ENCODE data around the gene MUC12. TPM values are rescaled to one million over a fixed set of nuclear protein-coding genes. Genes with fewer than 3 reads are reported as not detected.

Gene MUC12
- total RNA-seq, 2 donors from 2014 or later = 1.6 TPM; not detected in 1

DNA sequence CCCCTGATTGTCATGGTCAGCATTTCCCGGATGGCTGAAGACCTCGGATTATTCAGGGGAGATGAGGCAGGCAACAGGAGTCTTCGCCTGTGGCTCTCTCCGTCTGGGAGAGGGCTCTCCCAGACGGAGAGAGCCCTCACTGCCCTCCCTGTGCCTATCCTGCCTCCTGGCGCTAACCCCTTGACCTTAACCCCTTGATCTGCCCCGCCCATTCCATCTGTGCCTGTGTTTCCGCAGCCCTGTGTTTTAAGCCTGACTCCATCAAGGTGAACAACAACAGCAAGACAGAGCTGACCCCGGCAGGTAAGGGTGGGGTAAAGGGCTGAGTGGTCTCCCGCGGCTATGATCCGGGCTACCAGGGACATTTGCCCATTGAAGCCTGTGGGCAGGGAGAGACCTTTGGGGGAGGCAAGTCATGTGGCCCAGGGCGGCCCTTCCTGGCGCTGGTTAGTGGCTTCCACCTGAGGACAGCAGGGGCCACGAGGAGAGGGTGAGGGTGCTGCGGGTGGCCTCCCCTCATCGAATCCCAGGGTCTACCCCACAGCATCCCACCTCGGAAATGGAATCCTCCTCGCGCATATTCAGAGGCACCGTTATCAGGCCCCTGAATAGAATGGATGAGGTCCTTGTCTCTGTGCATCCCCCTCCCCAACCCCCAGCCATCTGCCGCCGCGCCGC is 4.2 kb upstream of the MUC12 start:
- Mint-ChIP-seq H3K4me1 (ENCODE audit: low read depth) (peaks cover 19% of the 10 kb centered on the region), H3K9me3 (no peaks in the 10 kb centered on the region), H3K36me3 (ENCODE audit: insufficient read depth in 2 of 2) (no peaks in the 10 kb centered on the region), H3K27ac (no peak overlapping the region), H3K27me3 (ENCODE audit: low read depth) (peaks cover 60% of the 10 kb centered on the region), H3K4me3 (peak overlapping the region; percentile 69 to 72)
- DNase-seq = no peak
- ATAC-seq (replicated peaks in 1 of 2) = no peak

DNA sequence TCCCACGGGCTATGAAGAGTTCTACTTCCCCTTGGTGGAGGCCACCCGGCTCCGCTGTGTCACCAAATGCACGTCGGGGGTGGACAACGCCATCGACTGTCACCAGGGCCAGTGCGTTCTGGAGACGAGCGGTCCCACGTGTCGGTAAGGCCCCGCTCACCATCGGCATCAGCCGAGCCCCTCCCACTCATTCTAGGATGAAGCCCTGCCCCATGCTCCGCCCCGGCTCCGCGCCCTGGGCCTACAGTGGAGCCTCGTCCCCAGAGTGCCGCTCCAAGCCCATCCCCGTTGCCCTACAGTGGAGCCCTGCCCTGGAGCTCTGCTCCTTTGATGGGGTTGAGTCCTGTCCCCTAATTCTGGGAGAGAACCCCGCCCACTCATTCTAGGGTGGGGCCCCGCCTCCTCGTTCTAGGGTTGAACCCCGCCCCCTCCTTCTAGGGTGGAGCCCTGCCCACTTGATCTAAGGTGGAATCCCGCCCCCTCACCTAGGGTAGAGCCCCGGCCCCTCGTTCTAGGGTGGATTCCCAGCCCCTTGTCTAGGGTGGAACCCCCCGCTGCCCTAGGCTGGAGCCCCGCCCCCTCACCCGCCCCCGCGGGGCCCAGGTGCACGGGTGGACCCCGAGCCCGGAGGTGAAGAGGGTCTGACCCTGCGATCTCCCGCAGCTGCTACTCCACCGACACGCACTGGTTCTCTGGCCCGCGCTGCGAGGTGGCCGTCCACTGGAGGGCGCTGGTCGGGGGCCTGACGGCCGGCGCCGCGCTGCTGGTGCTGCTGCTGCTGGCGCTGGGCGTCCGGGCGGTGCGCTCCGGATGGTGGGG is 3.4 kb upstream of the MUC12 start:
- peak; percentile 86 to 90 for ATAC-seq (replicated peaks in 1 of 2)
- Mint-ChIP-seq H3K9me3 (no peaks in the 10 kb centered on the region), H3K27me3 (ENCODE audit: low read depth) (peaks cover 60% of the 10 kb centered on the region), H3K36me3 (ENCODE audit: insufficient read depth in 2 of 2) (no peaks in the 10 kb centered on the region), H3K4me1 (ENCODE audit: low read depth) (peaks cover 19% of the 10 kb centered on the region), H3K4me3 (peak overlapping the region; percentile 69 to 72), H3K27ac (no peak overlapping the region)
- peak; percentile 89 to 95 for DNase-seq

- Mint-ChIP-seq H3K9me3 (no peaks in the 10 kb centered on the region), H3K27ac (no peak overlapping the region), H3K27me3 (ENCODE audit: low read depth) (peaks cover 60% of the 10 kb centered on the region), H3K36me3 (ENCODE audit: insufficient read depth in 2 of 2) (no peaks in the 10 kb centered on the region), H3K4me3 (peak overlapping the region; percentile 46), H3K4me1 (ENCODE audit: low read depth) (peaks cover 19% of the 10 kb centered on the region)
- ATAC-seq (replicated peaks in 1 of 2) (no peak), DNase-seq (peak in 1 of 2 donors; percentile 8)
These were observed 2.6 kb upstream of the MUC12 start for GRCh38 chr7:100966542-100967291.

- no peaks in the 10 kb centered on the region for H3K9me3 Mint-ChIP-seq
- H3K36me3 Mint-ChIP-seq (ENCODE audit: insufficient read depth in 2 of 2) = no peaks in the 10 kb centered on the region
- H3K27me3 Mint-ChIP-seq (ENCODE audit: low read depth) = peaks cover 60% of the 10 kb centered on the region
- H3K27ac Mint-ChIP-seq = no peak overlapping the region
- peaks cover 19% of the 10 kb centered on the region for H3K4me1 Mint-ChIP-seq (ENCODE audit: low read depth)
- DNase-seq (no peak), ATAC-seq (replicated peaks in 1 of 2) (no peak)
- peak overlapping the region; percentile 29 to 46 for H3K4me3 Mint-ChIP-seq
These were observed 2.0 kb upstream of the MUC12 start for GRCh38 chr7:100967292-100967863.

GRCh38 chr7:100968031-100968430 is 1.3 kb upstream of the MUC12 start:
- H3K27ac Mint-ChIP-seq = no peak overlapping the region
- no peak for ATAC-seq (replicated peaks in 1 of 2)
- no peak overlapping the region for H3K4me3 Mint-ChIP-seq
- no peaks in the 10 kb centered on the region for H3K36me3 Mint-ChIP-seq (ENCODE audit: insufficient read depth in 2 of 2)
- H3K27me3 Mint-ChIP-seq (ENCODE audit: low read depth) = peaks cover 58% of the 10 kb centered on the region
- H3K9me3 Mint-ChIP-seq = no peaks in the 10 kb centered on the region
- peaks cover 19% of the 10 kb centered on the region for H3K4me1 Mint-ChIP-seq (ENCODE audit: low read depth)
- DNase-seq = no peak

DNA sequence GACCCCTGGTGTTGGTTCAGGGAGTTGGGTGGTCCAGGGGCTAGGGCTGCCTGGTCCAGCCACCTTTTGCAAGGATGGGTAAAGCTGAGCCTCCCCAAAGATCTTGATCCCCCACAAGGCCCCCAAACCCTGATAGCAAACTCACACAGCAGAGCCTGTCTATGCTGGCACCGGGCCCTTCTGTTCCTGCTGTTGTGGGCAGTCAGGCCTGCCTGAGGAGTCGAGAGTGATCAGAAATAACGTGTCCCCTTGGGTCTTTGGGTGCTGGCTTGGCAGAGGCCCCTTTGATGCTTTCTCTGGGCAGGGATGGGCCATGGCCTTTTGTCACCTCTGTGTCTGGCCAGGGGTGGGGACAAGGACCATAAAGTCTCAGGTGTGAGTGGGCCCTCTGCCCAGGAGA is 715 bp upstream of the MUC12 start:
- H3K4me1 Mint-ChIP-seq (ENCODE audit: low read depth) = peaks cover 19% of the 10 kb centered on the region
- no peaks in the 10 kb centered on the region for H3K36me3 Mint-ChIP-seq (ENCODE audit: insufficient read depth in 2 of 2)
- no peak for DNase-seq

DNA sequence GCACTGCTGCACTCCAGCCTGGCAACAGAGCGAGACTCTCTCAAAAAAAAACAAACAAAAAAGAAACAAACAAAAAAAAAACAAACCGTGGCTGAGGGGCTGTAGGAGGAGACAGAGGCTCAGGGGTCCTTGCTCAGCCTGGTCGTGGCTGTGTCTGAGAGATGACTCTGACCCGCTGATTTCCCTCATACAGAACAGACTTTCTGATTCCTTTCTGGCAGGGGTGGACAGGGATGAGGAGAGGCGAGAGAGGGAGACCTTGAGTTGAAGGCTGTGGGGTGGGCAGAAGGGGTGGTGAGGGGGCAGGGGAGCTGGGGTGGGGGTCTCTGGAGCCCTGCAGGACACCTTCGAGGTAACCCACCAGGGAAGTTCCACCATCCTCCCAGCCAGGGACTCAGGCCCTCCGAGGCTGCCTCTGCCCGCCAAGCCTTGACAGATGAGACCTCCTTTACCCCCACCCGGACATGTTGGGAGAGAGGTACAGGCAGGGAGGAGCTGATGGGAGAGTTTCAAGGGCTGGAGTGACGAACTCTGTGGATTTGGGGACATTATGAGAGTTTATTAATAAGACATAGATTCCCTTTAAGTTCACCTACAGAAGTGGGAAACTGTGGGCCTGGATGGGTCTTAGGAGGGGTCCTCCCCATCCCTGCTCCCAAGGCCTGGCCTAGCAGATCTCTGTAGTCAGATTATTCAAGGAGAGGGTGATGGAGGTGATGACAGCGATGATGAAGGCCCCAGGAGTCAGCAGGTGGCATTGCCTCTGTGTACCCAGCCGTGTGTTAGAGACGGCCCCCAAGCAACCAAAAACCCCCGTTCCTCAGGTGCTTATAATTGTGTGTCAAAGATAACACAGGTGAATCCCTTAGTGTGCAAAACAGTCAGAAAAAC is 2.0 kb downstream of the MUC12 start:
- peaks cover 42% of the 10 kb centered on the region for H3K27me3 Mint-ChIP-seq (ENCODE audit: low read depth)
- H3K4me3 Mint-ChIP-seq = no peak overlapping the region
- H3K9me3 Mint-ChIP-seq = peaks cover 0 to 2% of the 10 kb centered on the region in 2 donors
- H3K36me3 Mint-ChIP-seq (ENCODE audit: insufficient read depth in 2 of 2) = no peaks in the 10 kb centered on the region
- no peak for ATAC-seq (replicated peaks in 1 of 2)
- DNase-seq = no peak
- peaks cover 11% of the 10 kb centered on the region for H3K4me1 Mint-ChIP-seq (ENCODE audit: low read depth)
- no peak overlapping the region for H3K27ac Mint-ChIP-seq

More for the DNA sequence above, 715 bp upstream of the MUC12 start:
- Mint-ChIP-seq H3K27me3 (ENCODE audit: low read depth) (peaks cover 53% of the 10 kb centered on the region), H3K27ac (no peak overlapping the region), H3K9me3 (no peaks in the 10 kb centered on the region), H3K4me3 (no peak overlapping the region)
- no peak for ATAC-seq (replicated peaks in 1 of 2)

DNA sequence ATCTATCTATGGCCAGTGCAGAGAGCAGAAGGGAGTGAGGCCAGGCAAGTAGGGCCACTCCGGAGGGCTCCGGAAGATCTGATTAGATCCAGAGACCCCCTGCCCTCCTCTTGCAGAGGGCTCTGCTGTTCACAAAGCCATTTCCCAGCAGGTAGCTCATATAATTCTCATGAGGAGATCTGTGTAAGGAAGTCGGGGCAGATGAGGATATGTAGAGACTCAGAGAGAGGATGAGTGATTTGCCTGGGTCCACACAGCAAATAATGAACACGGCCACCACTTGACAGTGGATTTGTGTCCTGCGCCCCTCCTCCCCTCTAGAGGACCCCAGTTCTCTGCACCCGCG is 2.6 kb downstream of the MUC12 start:
- Mint-ChIP-seq H3K27me3 (ENCODE audit: low read depth) (peaks cover 38% of the 10 kb centered on the region), H3K36me3 (ENCODE audit: insufficient read depth in 2 of 2) (no peaks in the 10 kb centered on the region), H3K27ac (no peak overlapping the region), H3K4me1 (ENCODE audit: low read depth) (peaks cover 8% of the 10 kb centered on the region), H3K9me3 (peaks cover 0 to 2% of the 10 kb centered on the region in 2 donors), H3K4me3 (no peak overlapping the region)
- no peak for DNase-seq
- ATAC-seq (replicated peaks in 1 of 2) = no peak

DNA sequence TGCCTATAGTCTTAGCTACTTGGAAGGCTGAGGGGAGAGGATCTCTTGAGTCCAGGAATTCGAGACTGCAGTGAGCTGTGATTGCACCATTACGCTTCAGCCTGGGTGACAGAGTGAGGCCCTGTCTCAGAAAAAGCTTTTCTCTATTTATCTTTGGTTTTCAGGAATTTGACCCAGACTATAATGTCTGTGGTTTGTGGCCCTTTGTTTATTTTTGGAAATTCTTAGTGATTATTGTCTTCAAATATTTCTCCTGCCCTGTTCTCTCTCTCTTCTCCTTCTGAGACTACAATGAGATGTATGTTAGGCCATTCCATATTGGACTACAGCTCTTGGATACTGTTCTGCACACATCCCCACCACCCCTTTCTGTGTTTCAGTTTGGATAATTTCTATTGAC is 4.7 kb downstream of the MUC12 start:
- Mint-ChIP-seq H3K27me3 (ENCODE audit: low read depth) (peaks cover 25% of the 10 kb centered on the region), H3K36me3 (ENCODE audit: insufficient read depth in 2 of 2) (no peaks in the 10 kb centered on the region), H3K4me3 (no peak overlapping the region), H3K27ac (no peak overlapping the region), H3K4me1 (ENCODE audit: low read depth) (no peaks in the 10 kb centered on the region), H3K9me3 (peaks cover 0 to 2% of the 10 kb centered on the region in 2 donors)
- DNase-seq = no peak
- no peak for ATAC-seq (replicated peaks in 1 of 2)

- H3K27me3 Mint-ChIP-seq (ENCODE audit: low read depth) = peaks cover 17% of the 10 kb centered on the region
- no peaks in the 10 kb centered on the region for H3K36me3 Mint-ChIP-seq (ENCODE audit: insufficient read depth in 2 of 2)
- no peak overlapping the region for H3K27ac Mint-ChIP-seq
- H3K4me3 Mint-ChIP-seq = no peak overlapping the region
- no peak for DNase-seq
- no peaks in the 10 kb centered on the region for H3K4me1 Mint-ChIP-seq (ENCODE audit: low read depth)
- peaks cover 0 to 2% of the 10 kb centered on the region in 2 donors for H3K9me3 Mint-ChIP-seq
- no peak for ATAC-seq (replicated peaks in 1 of 2)
These were observed 6.0 kb downstream of the MUC12 start for GRCh38 chr7:100975371-100975821.

- no peak overlapping the region for H3K4me3 Mint-ChIP-seq
- no peaks in the 10 kb centered on the region for H3K4me1 Mint-ChIP-seq (ENCODE audit: low read depth)
- ATAC-seq (replicated peaks in 1 of 2) = no peak
- H3K27ac Mint-ChIP-seq = no peak overlapping the region
- H3K36me3 Mint-ChIP-seq (ENCODE audit: insufficient read depth in 2 of 2) = no peaks in the 10 kb centered on the region
- H3K27me3 Mint-ChIP-seq (ENCODE audit: low read depth) = peaks cover 12% of the 10 kb centered on the region
- peaks cover 0 to 2% of the 10 kb centered on the region in 2 donors for H3K9me3 Mint-ChIP-seq
- DNase-seq = no peak
These were observed 8.9 kb downstream of the MUC12 start for GRCh38 chr7:100978300-100978699.

GRCh38 chr7:100983451-100984187 is 14.3 kb downstream of the MUC12 start:
- H3K4me3 Mint-ChIP-seq = no peak overlapping the region
- H3K9me3 Mint-ChIP-seq = no peaks in the 10 kb centered on the region
- DNase-seq (no peak), ATAC-seq (replicated peaks in 1 of 2) (no peak)
- H3K4me1 Mint-ChIP-seq (ENCODE audit: low read depth) = no peaks in the 10 kb centered on the region
- H3K27ac Mint-ChIP-seq = no peak overlapping the region
- no peaks in the 10 kb centered on the region for H3K36me3 Mint-ChIP-seq (ENCODE audit: insufficient read depth in 2 of 2)
- peaks cover 12% of the 10 kb centered on the region for H3K27me3 Mint-ChIP-seq (ENCODE audit: low read depth)

Measured in activated T-cell treated with anti-CD3 and anti-CD28 coated beads, Interleukin-2, amount 50 U/mL, for 72 hours (primary cell).